ENCODE results near the gene FYCO1.

The FYCO1 gene

GRCh38 chr3:45981346-45982074 lies 14.1 kb downstream of the FYCO1 start:
- DNase-seq, result no peak

GRCh38 chr3:45980819-45981218 lies 14.8 kb downstream of the FYCO1 start:
- DNase-seq, result no peak

GRCh38 chr3:45980229-45980813 lies 15.3 kb downstream of the FYCO1 start:
- DNase-seq, result no peak

GRCh38 chr3:45979378-45979777 lies 16.2 kb downstream of the FYCO1 start:
- no peak for DNase-seq

GRCh38 chr3:45978006-45978761 lies 17.4 kb downstream of the FYCO1 start:
- no peak for DNase-seq

GRCh38 chr3:45976191-45977091 lies 19.2 kb downstream of the FYCO1 start:
- DNase-seq, result no peak

GRCh38 chr3:45975686-45976085 lies 19.9 kb downstream of the FYCO1 start:
- DNase-seq, result no peak

- no peak for DNase-seq
These were observed 20.9 kb downstream of the FYCO1 start for GRCh38 chr3:45974686-45975085.

- DNase-seq, result no peak
These were observed 22.9 kb downstream of the FYCO1 start for GRCh38 chr3:45972534-45973402.

GRCh38 chr3:45969953-45970352 lies 25.7 kb downstream of the FYCO1 start:
- DNase-seq, result no peak

GRCh38 chr3:45969116-45969515 lies 26.5 kb downstream of the FYCO1 start:
- no peak for DNase-seq

GRCh38 chr3:45968706-45969105 lies 26.9 kb downstream of the FYCO1 start:
- no peak for DNase-seq

- DNase-seq, result no peak
These were observed 27.5 kb downstream of the FYCO1 start for GRCh38 chr3:45968149-45968548.

GRCh38 chr3:45967724-45968123 lies 27.9 kb downstream of the FYCO1 start:
- DNase-seq, result no peak

- DNase-seq, result no peak
These were observed 28.5 kb downstream of the FYCO1 start for GRCh38 chr3:45966950-45967640.

GRCh38 chr3:45966371-45966791 lies 29.2 kb downstream of the FYCO1 start:
- no peak for DNase-seq

GRCh38 chr3:45965653-45966052 lies 30.0 kb downstream of the FYCO1 start:
- no peak for DNase-seq

GRCh38 chr3:45965253-45965652 lies 30.4 kb downstream of the FYCO1 start:
- DNase-seq, result no peak

GRCh38 chr3:45964139-45964538 lies 31.5 kb downstream of the FYCO1 start:
- DNase-seq, result no peak

GRCh38 chr3:45962033-45962432 lies 33.6 kb downstream of the FYCO1 start:
- DNase-seq, result no peak

GRCh38 chr3:45960289-45960688 lies 35.3 kb downstream of the FYCO1 start:
- no peak for DNase-seq
